Measurements from ENCODE around the gene DNAH6.

DNA sequence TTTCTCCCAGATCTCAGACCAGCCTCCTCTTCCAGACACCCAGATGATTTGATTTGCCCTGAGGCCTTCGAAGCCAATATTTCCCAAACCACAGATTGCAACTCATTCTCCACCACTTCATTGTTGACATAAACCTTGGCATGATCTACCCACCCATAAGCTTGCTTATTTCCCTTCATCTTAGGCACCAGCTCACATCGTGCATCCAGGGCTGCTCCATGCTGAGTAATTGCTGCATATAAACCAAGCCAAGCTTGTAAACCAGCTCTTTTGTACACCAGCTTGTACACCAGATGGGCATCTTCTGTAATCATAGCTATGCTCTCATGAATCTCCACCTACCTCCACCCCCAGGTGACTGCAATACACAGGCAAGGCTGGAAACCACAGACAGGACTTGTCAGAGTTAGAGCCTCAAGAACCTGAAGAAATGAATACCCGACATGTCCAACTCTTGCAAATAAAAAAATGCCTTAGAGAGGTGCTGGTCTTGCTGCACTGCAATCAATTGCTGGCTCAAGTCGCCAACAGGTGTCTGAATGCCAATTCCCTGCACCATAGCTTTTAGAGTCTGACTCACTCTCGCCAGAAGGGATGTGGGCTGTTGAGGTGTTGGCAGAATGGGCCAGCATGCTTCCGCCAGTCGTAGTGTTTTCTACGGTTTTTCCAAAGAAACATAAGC is 333.1 kb downstream of the DNAH6 start:
- TF ChIP-seq, protein P1, sequence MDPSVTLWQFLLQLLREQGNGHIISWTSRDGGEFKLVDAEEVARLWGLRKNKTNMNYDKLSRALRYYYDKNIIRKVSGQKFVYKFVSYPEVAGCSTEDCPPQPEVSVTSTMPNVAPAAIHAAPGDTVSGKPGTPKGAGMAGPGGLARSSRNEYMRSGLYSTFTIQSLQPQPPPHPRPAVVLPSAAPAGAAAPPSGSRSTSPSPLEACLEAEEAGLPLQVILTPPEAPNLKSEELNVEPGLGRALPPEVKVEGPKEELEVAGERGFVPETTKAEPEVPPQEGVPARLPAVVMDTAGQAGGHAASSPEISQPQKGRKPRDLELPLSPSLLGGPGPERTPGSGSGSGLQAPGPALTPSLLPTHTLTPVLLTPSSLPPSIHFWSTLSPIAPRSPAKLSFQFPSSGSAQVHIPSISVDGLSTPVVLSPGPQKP (CRISPR knock-in tag; IDR thresholded peaks at IDR 0.05) = no peak
- TF ChIP-seq ARHGAP35 (IDR thresholded peaks at IDR 0.05; ENCODE audit: partially characterized antibody) = no peak
- TF ChIP-seq L3MBTL2 (IDR thresholded peaks at IDR 0.05) = no peak
